Astrocyte of the cerebellum (primary cell): Measurements from ENCODE around the gene MRPL37.

Source experiments
- DNase-seq: peaks from one replicate; pipeline ENCODE4 v3.0.0-alpha.2; 2011; ENCODE audit warnings: low read depth
- H3K4me3 ChIP-seq: 2 replicates; pipeline ENCODE4 v1.5.1; 2011; ENCODE audit warnings: mild to moderate bottlenecking, low read depth, low read length, moderate library complexity
- in situ Hi-C: cut with HindIII; loops from 2 replicates; pipeline ENCODE4 v1.10.0; 2017; ENCODE audit warnings: low sequenced_read_pairs
- TF ChIP-seq, protein P1 (sequence below): IDR thresholded peaks from 2 replicates; pipeline ENCODE4 v1.5.1; 2012; ENCODE audit warnings: low read length, low read depth, moderate library complexity, mild to moderate bottlenecking; ENCODE audit errors: missing control alignments

Gene MRPL37

DNA sequence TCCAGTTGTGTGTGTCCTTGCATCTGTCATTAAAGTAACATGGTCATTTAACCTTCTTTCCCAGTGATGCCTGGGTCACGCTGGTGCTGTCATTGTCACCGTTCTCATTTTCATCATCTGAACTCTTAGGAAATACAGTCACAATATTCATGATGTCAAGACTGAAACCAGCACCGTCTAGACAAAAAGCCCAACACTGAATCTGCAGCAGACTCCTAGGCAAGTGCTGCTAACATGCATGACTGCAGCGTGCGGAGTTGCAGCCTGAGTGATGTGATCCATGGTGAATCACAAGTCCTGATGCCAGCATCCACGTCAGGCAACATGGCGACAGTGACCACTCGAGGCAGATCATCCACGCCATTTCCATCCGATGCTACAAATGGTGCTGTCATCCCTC is 37.6 kb downstream of the MRPL37 start:
- in situ Hi-C loops = no loop called here
- no peak overlapping the region for H3K4me3 ChIP-seq
- DNase-seq = no peak
- TF ChIP-seq, protein P1, sequence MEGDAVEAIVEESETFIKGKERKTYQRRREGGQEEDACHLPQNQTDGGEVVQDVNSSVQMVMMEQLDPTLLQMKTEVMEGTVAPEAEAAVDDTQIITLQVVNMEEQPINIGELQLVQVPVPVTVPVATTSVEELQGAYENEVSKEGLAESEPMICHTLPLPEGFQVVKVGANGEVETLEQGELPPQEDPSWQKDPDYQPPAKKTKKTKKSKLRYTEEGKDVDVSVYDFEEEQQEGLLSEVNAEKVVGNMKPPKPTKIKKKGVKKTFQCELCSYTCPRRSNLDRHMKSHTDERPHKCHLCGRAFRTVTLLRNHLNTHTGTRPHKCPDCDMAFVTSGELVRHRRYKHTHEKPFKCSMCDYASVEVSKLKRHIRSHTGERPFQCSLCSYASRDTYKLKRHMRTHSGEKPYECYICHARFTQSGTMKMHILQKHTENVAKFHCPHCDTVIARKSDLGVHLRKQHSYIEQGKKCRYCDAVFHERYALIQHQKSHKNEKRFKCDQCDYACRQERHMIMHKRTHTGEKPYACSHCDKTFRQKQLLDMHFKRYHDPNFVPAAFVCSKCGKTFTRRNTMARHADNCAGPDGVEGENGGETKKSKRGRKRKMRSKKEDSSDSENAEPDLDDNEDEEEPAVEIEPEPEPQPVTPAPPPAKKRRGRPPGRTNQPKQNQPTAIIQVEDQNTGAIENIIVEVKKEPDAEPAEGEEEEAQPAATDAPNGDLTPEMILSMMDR = no peak

DNA sequence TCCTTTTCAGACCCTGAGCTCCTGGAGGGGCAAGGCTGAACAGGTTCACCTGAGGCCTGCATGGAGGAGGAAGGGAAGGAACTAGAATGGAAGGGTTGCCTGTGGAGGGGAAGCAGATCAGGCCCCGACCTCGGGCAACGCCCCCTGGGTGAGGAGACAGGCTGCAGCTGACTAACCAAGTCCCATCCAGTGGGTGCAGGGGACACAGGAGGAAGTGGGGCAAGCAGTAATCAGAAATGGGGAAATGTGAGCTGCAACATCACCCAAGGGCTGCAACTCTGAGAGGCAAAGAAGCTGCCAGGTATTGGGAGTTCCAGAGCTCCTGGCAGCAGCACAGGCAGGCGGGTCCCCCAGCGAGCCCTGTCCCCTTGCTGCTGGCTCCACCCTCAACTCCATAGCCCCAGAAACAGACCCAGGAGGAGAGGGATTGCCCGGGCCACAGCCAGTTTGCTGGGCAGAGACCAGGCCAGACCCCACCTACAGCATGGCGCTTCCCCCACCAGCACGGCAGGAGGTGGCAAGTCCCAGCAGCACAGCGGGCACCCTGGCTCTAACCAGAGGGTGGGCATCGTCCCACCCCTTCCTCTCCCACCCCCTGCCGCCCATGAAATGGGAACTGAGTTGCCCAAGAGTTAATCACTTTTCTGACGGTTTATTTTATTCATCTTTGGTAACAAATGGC is 38.5 kb downstream of the MRPL37 start:
- DNase-seq = no peak
- TF ChIP-seq, protein P1 = no peak
- no peak overlapping the region for H3K4me3 ChIP-seq
- in situ Hi-C loops = no loop called here

- no peak overlapping the region for H3K4me3 ChIP-seq
- in situ Hi-C loops = no loop called here
- DNase-seq = no peak
- TF ChIP-seq, protein P1 = no peak
Observed at GRCh38 chr1:54239035-54239383, 39.0 kb downstream of the MRPL37 start.

DNA sequence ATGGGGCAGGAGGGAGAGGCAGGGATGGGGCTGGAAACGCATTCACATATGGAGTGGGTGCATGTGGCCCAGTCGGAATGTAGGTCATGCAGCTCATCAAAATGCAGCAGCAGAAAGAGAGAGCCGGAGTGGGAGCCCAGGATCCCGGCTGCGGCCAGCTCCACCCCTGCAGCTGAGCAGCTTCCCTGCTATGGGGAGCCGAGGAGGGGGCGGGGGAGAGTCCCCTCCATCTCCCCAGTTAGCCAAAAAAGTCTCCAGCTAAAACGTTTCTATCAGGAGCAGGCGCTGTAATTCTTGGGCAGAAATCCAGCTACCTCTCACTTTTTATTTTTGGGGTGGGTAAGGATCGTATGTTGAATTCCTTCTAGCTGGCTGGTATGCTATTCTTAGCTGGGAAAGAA is 39.7 kb downstream of the MRPL37 start:
- no peak overlapping the region for H3K4me3 ChIP-seq
- TF ChIP-seq, protein P1 = no peak
- in situ Hi-C loops = loop anchor here (5.0 kb wide), 1 partner anchor 58 kb away; no protein-coding TSS in a partner anchor
- DNase-seq = no peak

DNA sequence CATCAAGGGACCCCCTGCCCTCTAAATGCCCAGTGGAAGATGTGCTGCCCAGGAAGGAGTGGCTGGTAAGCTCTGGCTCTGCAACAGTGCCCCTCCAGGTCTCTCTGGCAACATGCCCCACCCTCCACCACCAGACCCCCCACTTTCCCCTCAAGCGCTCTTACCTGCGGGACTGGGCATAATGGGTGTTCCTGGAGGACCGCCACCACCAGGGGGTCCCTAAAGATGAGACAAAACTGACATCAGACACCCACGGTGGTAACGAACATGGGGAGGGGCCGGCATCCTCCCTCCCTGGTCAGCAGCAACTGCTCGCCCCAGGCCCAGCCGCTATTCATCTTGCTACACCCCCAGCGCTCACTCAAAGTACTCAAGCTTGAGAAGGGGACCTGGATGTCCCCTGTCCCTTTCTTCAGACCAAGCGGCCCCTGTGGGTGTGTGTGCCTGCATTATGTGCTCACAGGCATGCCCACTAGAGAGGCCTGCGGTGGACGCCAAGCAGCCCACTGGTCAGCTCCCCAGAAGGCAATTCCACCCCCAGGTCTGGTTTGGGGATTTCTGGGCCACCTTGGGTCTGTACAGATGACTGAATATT is 40.9 kb downstream of the MRPL37 start:
- DNase-seq = no peak
- in situ Hi-C loops = loop anchor here (5.0 kb wide), 1 partner anchor 56 kb away; no protein-coding TSS in a partner anchor
- no peak overlapping the region for H3K4me3 ChIP-seq
- TF ChIP-seq, protein P1 = no peak

DNA sequence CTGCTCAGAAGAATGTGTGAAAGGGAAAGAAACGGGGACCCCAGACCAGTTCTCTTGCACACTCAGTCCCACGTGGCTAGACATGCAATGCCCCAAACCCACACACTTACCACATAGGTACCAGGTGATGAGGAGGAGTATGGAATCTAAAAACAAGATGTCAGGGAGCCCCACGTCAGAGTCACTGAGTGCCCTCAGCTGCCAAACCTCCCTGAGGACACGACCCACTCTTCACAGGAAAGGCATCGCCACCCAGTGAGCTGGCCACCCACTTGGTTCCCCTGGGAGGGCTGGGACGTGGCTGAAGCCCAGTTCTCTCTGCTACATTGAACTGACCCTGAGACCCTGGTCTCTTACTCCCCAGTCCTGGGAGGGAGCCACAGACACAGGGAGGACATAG is 41.4 kb downstream of the MRPL37 start:
- TF ChIP-seq, protein P1 = no peak
- in situ Hi-C loops = loop anchor here (5.0 kb wide), 1 partner anchor 56 kb away; no protein-coding TSS in a partner anchor
- DNase-seq = no peak
- no peak overlapping the region for H3K4me3 ChIP-seq
